Esophagus muscularis mucosa (tissue), 4 donors: Measurements from ENCODE around the gene C4orf50.

ENCODE experiments used
- CTCF ChIP-seq, 3 experiments: fragments of 200-600 bp in 2 of 3; fragments of 450-650 bp in 1 of 3; sonication (generic) in 2 of 3; IDR thresholded peaks; one replicate each; pipeline ENCODE4 v1.5.1; 2017 to 2019; ENCODE audit warnings: antibody characterized with exemption in 3 of 3, mild to moderate bottlenecking in 2 of 3, moderate library complexity in 1 of 3
- EP300 ChIP-seq: sonication (generic); formaldehyde crosslinking; IDR thresholded peaks from one replicate; pipeline ENCODE4 v1.6.1; 2017; ENCODE audit warnings: antibody characterized with exemption
- POLR2A ChIP-seq: fragments of 450-650 bp; IDR thresholded peaks from one replicate; pipeline ENCODE4 v1.6.1; 2017; ENCODE audit warnings: antibody characterized with exemption, moderate library complexity, mild to moderate bottlenecking, low read depth
- POLR2AphosphoS5 ChIP-seq, 2 donors: sonication (generic); formaldehyde crosslinking; IDR thresholded peaks; one replicate each; pipeline ENCODE4 v1.6.1; 2017; ENCODE audit warnings: antibody characterized with exemption in 2 of 2

- no peak for TF ChIP-seq CTCF (IDR thresholded peaks at IDR 0.05)
- no peak for TF ChIP-seq POLR2AphosphoS5 (IDR thresholded peaks at IDR 0.05)
- TF ChIP-seq EP300: no peak
- no peak for TF ChIP-seq POLR2A
Measured at GRCh38 chr4:5956285-5957021, 61.8 kb downstream of the C4orf50 start.
